B cell (primary cell): ENCODE results near the gene NEURL2. TPM values are rescaled to one million over a fixed set of nuclear protein-coding genes. Genes with fewer than 3 reads are reported as not detected.
"Not testable (repeated sequence)": the region's sequence is repeated elsewhere in the genome, so short reads cannot be mapped to it uniquely, and the experiment has no call there.

Source experiments
- ATAC-seq: fragments of 200-7000 bp; cut with Tn5 transposase; one replicate; pipeline ENCODE4 v1.10.0; 2021; ENCODE audit warnings: low read depth, mild to moderate bottlenecking, moderate number of reproducible peaks, moderate library complexity
- CTCF ChIA-PET: fragments of 350-600 bp; sonication (Branson Sonifier 250); formaldehyde crosslinking; loops from one replicate; lab custom pipeline; 2021; ENCODE audit warnings: antibody characterized with exemption, inconsistent platforms; lab: Charles Lee
- POLR2A ChIA-PET: fragments of 350-600 bp; sonication (Branson Sonifier 250); formaldehyde crosslinking; loops from one replicate; lab custom pipeline; 2021; ENCODE audit warnings: antibody characterized with exemption; lab: Charles Lee
- DNase-seq: peaks from one replicate; pipeline ENCODE4 v3.0.0; 2013
- H2AFZ ChIP-seq: 2 replicates; pipeline ENCODE4 v1.6.1; 2012; ENCODE audit warnings: mild to moderate bottlenecking, low read depth, low read length; ENCODE audit not compliant: insufficient read depth, poor library complexity, severe bottlenecking
- H3K27ac ChIP-seq, 2 donors: 1 replicate in 1 of 2; 2 replicates in 1 of 2; pipeline ENCODE4 v1.5.1; 2012 to 2013; ENCODE audit warnings: low read length in 2 of 2, mild to moderate bottlenecking in 2 of 2, moderate library complexity in 1 of 2
- H3K27me3 ChIP-seq, 4 experiments: fragments of 200-600 bp in 1 of 4; sonication (generic) in 1 of 4; replicated peaks in 1 of 4; 1 replicate in 2 of 4; 2 replicates in 2 of 4; pipeline versions ENCODE4 v1.6.1 to v1.7.0; 2013 to 2016; ENCODE audit warnings: low read length in 3 of 4, mild to moderate bottlenecking in 2 of 4, mixed read lengths in 1 of 4, moderate library complexity in 1 of 4; ENCODE audit not compliant: insufficient read depth in 4 of 4, control insufficient read depth in 3 of 4; ENCODE audit errors: control extremely low read depth in 1 of 4
- H3K36me3 ChIP-seq, 2 experiments: replicated peaks in 1 of 2; 1 replicate in 1 of 2; 2 replicates in 1 of 2; pipeline versions ENCODE4 v1.6.1 to v1.7.1; 2013; ENCODE audit warnings: low read length in 1 of 2; ENCODE audit not compliant: insufficient read depth in 2 of 2, control insufficient read depth in 1 of 2; ENCODE audit errors: control extremely low read depth in 1 of 2, extremely low read depth in 1 of 2
- H3K4me1 ChIP-seq, 2 donors: fragments of 200-600 bp in 1 of 2; sonication (generic) in 1 of 2; 1 replicate in 1 of 2; 2 replicates in 1 of 2; pipeline versions ENCODE4 v1.5.1 to v1.6.1; 2013 to 2017; ENCODE audit warnings: low read length in 2 of 2; ENCODE audit not compliant: control insufficient read depth in 2 of 2, insufficient read depth in 2 of 2
- H3K4me2 ChIP-seq: replicated peaks from 2 replicates; pipeline ENCODE3; 2012; ENCODE audit warnings: mild to moderate bottlenecking, low read depth, low read length; ENCODE audit not compliant: poor library complexity, severe bottlenecking
- H3K4me3 ChIP-seq, 5 experiments: fragments of 200-600 bp in 1 of 5; sonication (generic) in 1 of 5; 1 replicate in 3 of 5; 2 replicates in 2 of 5; pipeline versions ENCODE4 v1.5.1 to v1.7.0; 2011 to 2016; ENCODE audit warnings: low read length in 4 of 5, mild to moderate bottlenecking in 4 of 5, low read depth in 2 of 5, control low read depth in 1 of 5, moderate library complexity in 1 of 5; ENCODE audit not compliant: insufficient read depth in 1 of 5; ENCODE audit errors: control extremely low read depth in 1 of 5, extremely low read depth in 1 of 5
- H3K79me2 ChIP-seq: fragments of 200-600 bp; sonication (generic); one replicate; pipeline ENCODE4 v1.6.0; 2016; ENCODE audit warnings: low read length; ENCODE audit not compliant: control insufficient read depth, insufficient read depth
- H3K9ac ChIP-seq: fragments of 200-600 bp; sonication (generic); 2 replicates; pipeline ENCODE4 v1.6.1; 2017; ENCODE audit warnings: mild to moderate bottlenecking, low read length, moderate library complexity
- H3K9me3 ChIP-seq, 3 donors: one replicate each; pipeline versions ENCODE4 v1.6.1 to v1.7.1; 2013; ENCODE audit warnings: low read length in 2 of 3; ENCODE audit not compliant: control insufficient read depth in 2 of 3, insufficient read depth in 1 of 3; ENCODE audit errors: control extremely low read depth in 1 of 3
- H4K20me1 ChIP-seq: 2 replicates; pipeline ENCODE4 v1.6.0; 2012; ENCODE audit warnings: mild to moderate bottlenecking, low read length; ENCODE audit not compliant: insufficient read depth, control insufficient read depth, poor library complexity, severe bottlenecking
- H3K27ac Mint-ChIP-seq: one replicate; pipeline ENCODE4 v1.8.0; 2021; ENCODE audit warnings: mixed read lengths
- H3K27me3 Mint-ChIP-seq: one replicate; pipeline ENCODE4 v1.8.0; 2021; ENCODE audit warnings: mixed read lengths
- H3K4me1 Mint-ChIP-seq: one replicate; pipeline ENCODE4 v1.8.0; 2021; ENCODE audit warnings: mixed read lengths
- H3K4me3 Mint-ChIP-seq: one replicate; pipeline ENCODE4 v1.8.0; 2021; ENCODE audit warnings: mixed read lengths
- H3K9me3 Mint-ChIP-seq: one replicate; pipeline ENCODE4 v1.8.0; 2022; ENCODE audit warnings: mixed read lengths; ENCODE audit not compliant: insufficient read depth
- EZH2 ChIP-seq: IDR thresholded peaks from 2 replicates; pipeline ENCODE4 v1.6.1; 2012; ENCODE audit warnings: borderline replicate concordance, low read depth, mild to moderate bottlenecking, moderate library complexity, low read length; ENCODE audit not compliant: insufficient read depth, poor library complexity, severe bottlenecking
- WGBS: methylation state at CpG from one replicate; pipeline ENCODE4 v1.1.5; 2013; ENCODE audit warnings: missing lambda C conversion rate; ENCODE audit not compliant: insufficient coverage; 5-methylcytosine and 5-hydroxymethylcytosine counted together
- intact Hi-C: fragments of 100-400 bp; cut with micrococcal nuclease; formaldehyde crosslinking; loops from one replicate; pipeline ENCODE4 v1.10.0; 2022
- polyA plus RNA-seq: library from polyadenylated mRNA; depleted of rRNA; stranded (reverse); fragments of >200 nt; gene quantifications from 2 replicates; pipeline ENCODE4 v1.2.3, GENCODE V29; 2012
- total RNA-seq, 2 donors: library from RNA; stranded (reverse); fragments of 120-200 nt in 1 of 2; gene quantifications; 1 replicate in 1 of 2; 2 replicates in 1 of 2; pipeline versions ENCODE4 v1.2.3 to v1.2.4, GENCODE V29; 2013 to 2022
- TF ChIP-seq, protein P1 (sequence below): fragments of 200-600 bp; IDR thresholded peaks from one replicate; pipeline ENCODE4 v1.8.0; 2022; ENCODE audit warnings: antibody characterized with exemption, mild to moderate bottlenecking

The NEURL2 gene
- total and polyA plus RNA-seq, 2 donors (not counting 1 experiment from before 2014, with no cell fraction given): 3.3 to 5.4 TPM

DNA sequence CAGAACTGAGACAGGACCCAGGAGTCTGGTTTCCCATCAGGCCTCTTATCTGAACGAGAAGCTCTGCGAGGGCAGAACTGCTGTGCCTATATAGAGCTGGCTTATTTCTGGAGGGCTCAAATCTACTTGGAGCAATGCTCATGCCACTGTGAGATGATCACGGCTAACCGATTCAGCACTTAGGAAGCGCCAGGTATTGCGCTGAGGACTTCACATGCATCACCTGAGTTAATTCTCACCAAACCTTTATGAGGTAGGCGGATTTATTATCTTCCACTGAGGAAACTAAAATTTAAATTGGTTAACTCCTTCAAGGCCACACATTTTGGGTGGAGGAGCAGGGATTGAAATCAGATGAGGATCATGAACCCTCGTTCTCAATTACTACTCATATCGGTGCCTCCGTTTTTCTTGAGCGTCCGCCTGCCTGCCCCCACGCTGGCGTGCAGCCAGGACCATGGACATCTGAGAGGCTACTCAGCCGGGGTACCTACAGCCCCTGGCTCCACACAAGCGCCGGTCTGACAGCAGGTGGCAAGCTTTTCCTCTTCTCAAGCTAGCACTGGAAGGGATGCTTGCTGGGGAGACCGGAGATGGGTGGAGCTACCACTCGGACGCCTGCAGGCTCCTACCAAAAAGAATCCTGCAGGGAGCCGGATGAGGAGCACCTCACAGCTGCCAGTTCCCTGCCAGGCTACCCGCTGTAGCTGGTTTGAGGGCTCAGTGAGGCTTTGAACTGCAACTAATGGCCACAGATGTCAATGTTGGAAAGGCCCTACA lies 42.4 kb upstream of the NEURL2 start:
- Histone ChIP-seq H3K27ac (peak overlapping the region; percentile 99), H4K20me1 (peaks cover 16% of the 10 kb centered on the region), H3K36me3 (peaks cover 0 to 17% of the 10 kb centered on the region in 2 experiments), H3K9me3 (no peaks in the 10 kb centered on the region), H3K4me2 (peak overlapping the region; percentile 85), H3K4me3 (peak overlapping the region; percentile 84 to 100 (median 92)), H3K79me2 (peaks cover 38% of the 10 kb centered on the region), H3K4me1 (peaks cover 12 to 19% of the 10 kb centered on the region in 2 donors), H3K9ac (peak overlapping the region; percentile 99), H2AFZ (peak overlapping the region; percentile 81), H3K27me3 (no peaks in the 10 kb centered on the region)
- no peaks in the 10 kb centered on the region for H3K9me3 Mint-ChIP-seq
- intact Hi-C loops: loop anchor here (1.0 to 2.0 kb wide), 2 partner anchors 22 to 155 kb away; partner anchors contain the start of gene NCOA5
- H3K27me3 Mint-ChIP-seq: no peaks in the 10 kb centered on the region
- no peak for TF ChIP-seq EZH2
- TF ChIP-seq, protein P1, sequence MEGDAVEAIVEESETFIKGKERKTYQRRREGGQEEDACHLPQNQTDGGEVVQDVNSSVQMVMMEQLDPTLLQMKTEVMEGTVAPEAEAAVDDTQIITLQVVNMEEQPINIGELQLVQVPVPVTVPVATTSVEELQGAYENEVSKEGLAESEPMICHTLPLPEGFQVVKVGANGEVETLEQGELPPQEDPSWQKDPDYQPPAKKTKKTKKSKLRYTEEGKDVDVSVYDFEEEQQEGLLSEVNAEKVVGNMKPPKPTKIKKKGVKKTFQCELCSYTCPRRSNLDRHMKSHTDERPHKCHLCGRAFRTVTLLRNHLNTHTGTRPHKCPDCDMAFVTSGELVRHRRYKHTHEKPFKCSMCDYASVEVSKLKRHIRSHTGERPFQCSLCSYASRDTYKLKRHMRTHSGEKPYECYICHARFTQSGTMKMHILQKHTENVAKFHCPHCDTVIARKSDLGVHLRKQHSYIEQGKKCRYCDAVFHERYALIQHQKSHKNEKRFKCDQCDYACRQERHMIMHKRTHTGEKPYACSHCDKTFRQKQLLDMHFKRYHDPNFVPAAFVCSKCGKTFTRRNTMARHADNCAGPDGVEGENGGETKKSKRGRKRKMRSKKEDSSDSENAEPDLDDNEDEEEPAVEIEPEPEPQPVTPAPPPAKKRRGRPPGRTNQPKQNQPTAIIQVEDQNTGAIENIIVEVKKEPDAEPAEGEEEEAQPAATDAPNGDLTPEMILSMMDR: no peak
- peaks cover 27% of the 10 kb centered on the region for H3K4me1 Mint-ChIP-seq
- ATAC-seq (no peak), DNase-seq (no peak)
- POLR2A ChIA-PET: interaction anchor here (2.1 to 3.7 kb wide), 6 partner anchors 16 to 52 kb away, joined by 10 to 62 read pairs (median 20); partner anchors contain the start of genes CTSA, NEURL2, PLTP and ZNF335
- peak overlapping the region; percentile 96 for H3K4me3 Mint-ChIP-seq
- WGBS: 15% methylated on average over 17 of the region's 22 CpGs
- CTCF ChIA-PET: interaction anchor here (0.7 to 4.9 kb wide), 7 partner anchors 30 to 432 kb away, joined by 3 to 44 read pairs (median 5); partner anchors contain the start of genes CTSA, NEURL2, ZNF335 and ZSWIM1
- H3K27ac Mint-ChIP-seq: peak overlapping the region; percentile 96

GRCh38 chr20:45931680-45932079 lies 40.7 kb upstream of the NEURL2 start:
- Histone ChIP-seq H3K79me2 (peaks cover 20% of the 10 kb centered on the region), H3K4me1 (peaks cover 12 to 15% of the 10 kb centered on the region in 2 donors)
- H3K27me3 ChIP-seq, DNase-seq, H3K36me3 ChIP-seq, H3K27me3 Mint-ChIP-seq, H3K27ac ChIP-seq, CTCF ChIA-PET, H3K9ac ChIP-seq, POLR2A ChIA-PET, H3K4me3 Mint-ChIP-seq, intact Hi-C loops, H3K9me3 ChIP-seq, H3K4me3 ChIP-seq, H3K9me3 Mint-ChIP-seq, H3K4me2 ChIP-seq, ATAC-seq, H4K20me1 ChIP-seq, H2AFZ ChIP-seq, H3K27ac Mint-ChIP-seq: not testable (repeated sequence)
- 95% methylated on average over 17 of the region's 17 CpGs for WGBS
- H3K4me1 Mint-ChIP-seq: peaks cover 15% of the 10 kb centered on the region
